GM12873 (cell line): ENCODE data around the gene FA2H.

Source experiments
- CTCF ChIP-seq: IDR thresholded peaks from 2 replicates; pipeline ENCODE4 v1.5.1; 2012; ENCODE audit warnings: low read depth, mild to moderate bottlenecking, moderate library complexity, low read length, control low read depth; ENCODE audit not compliant: insufficient read depth; ENCODE audit errors: missing control alignments

The FA2H gene

GRCh38 chr16:74735162-74735452, 39.5 kb downstream of the FA2H start:
- no peak for TF ChIP-seq CTCF

GRCh38 chr16:74734361-74735161, 40.1 kb downstream of the FA2H start:
- TF ChIP-seq CTCF = no peak

- no peak for TF ChIP-seq CTCF
Measured at GRCh38 chr16:74732707-74733350, 41.8 kb downstream of the FA2H start.

GRCh38 chr16:74731853-74732477, 42.7 kb downstream of the FA2H start:
- TF ChIP-seq CTCF = no peak

- no peak for TF ChIP-seq CTCF
Measured at GRCh38 chr16:74729783-74730683, 44.6 kb downstream of the FA2H start.

GRCh38 chr16:74727903-74728302, 46.7 kb downstream of the FA2H start:
- TF ChIP-seq CTCF = no peak
